ENCODE results near the gene GNAQ. TPM values are rescaled to one million over a fixed set of nuclear protein-coding genes. Genes with fewer than 3 reads are reported as not detected.

The GNAQ gene
- total RNA-seq, 1 experiment from 2014 or later: 48.6 TPM

- Histone ChIP-seq H3K79me1 (ENCODE audit: insufficient read depth, low read depth, low read length, poor library complexity, severe bottlenecking) (no peaks in the 10 kb centered on the region), H2BK5ac (ENCODE audit: insufficient read length, low read length) (no peak overlapping the region), H3K27me3 (ENCODE audit: insufficient read depth, low read length) (no peaks in the 10 kb centered on the region), H3K9ac (ENCODE audit: extremely low read depth, insufficient read length, low read length) (no peak overlapping the region), H3K18ac (ENCODE audit: insufficient read length, low read depth, low read length) (no peak overlapping the region), H3K23ac (ENCODE audit: insufficient read length, low read depth, low read length) (no peak overlapping the region), H3K4ac (ENCODE audit: low read depth, low read length) (no peak overlapping the region), H3K4me1 (ENCODE audit: insufficient read depth, low read length) (peaks cover 3% of the 10 kb centered on the region; the same call in 1 of the 2 replicates), H4K20me1 (ENCODE audit: control insufficient read depth, insufficient read depth, insufficient read length) (no peaks in the 10 kb centered on the region), H3K4me2 (ENCODE audit: insufficient read depth, insufficient read length, low read length) (no peak overlapping the region), H3T11ph (ENCODE audit: low read length) (no peak overlapping the region), H3K79me2 (ENCODE audit: insufficient read depth, low read length) (no peaks in the 10 kb centered on the region), H3K14ac (ENCODE audit: insufficient read depth, low read length) (no peak overlapping the region), H2BK15ac (ENCODE audit: low read depth, low read length) (no peak overlapping the region), H4K8ac (replicated peaks; ENCODE audit: insufficient read length, low read depth, low read length) (no peak overlapping the region), H3K27ac (ENCODE audit: insufficient read length, low read depth, low read length) (no peak overlapping the region), H4K5ac (ENCODE audit: insufficient read length, low read depth, low read length) (no peak overlapping the region), H3K23me2 (ENCODE audit: insufficient read length, low read depth, low read length, poor library complexity, severe bottlenecking) (no peaks in the 10 kb centered on the region), H3K56ac (ENCODE audit: insufficient read length, low read depth, low read length) (no peak overlapping the region), H2AFZ (ENCODE audit: low read length) (no peak overlapping the region), H2BK120ac (ENCODE audit: low read depth, low read length, poor library complexity, severe bottlenecking) (no peak overlapping the region), H4K91ac (ENCODE audit: insufficient read length, low read depth, low read length) (no peak overlapping the region), H2AK5ac (ENCODE audit: insufficient read length, low read length) (no peak overlapping the region), H2BK12ac (ENCODE audit: insufficient read length, low read depth, low read length) (no peak overlapping the region), H2BK20ac (ENCODE audit: low read depth, low read length, poor library complexity, severe bottlenecking) (no peak overlapping the region), H3K9me3 (ENCODE audit: control insufficient read depth, low read depth, low read length) (peaks cover 5% of the 10 kb centered on the region)
- Mint-ChIP-seq H3K27me3 (ENCODE audit: low read depth) (no peaks in the 10 kb centered on the region), H3K4me1 (peaks cover 30 to 33% of the 10 kb centered on the region in 2 experiments), H3K9me3 (peaks cover 24 to 33% of the 10 kb centered on the region in 2 experiments), H3K27ac (no peak overlapping the region), H3K36me3 (ENCODE audit: insufficient read depth in 1 of 3, low read depth in 3 of 3) (peaks cover 10 to 35% (median 21%) of the 10 kb centered on the region in 3 experiments), H3K4me3 (no peak overlapping the region)
- TF ChIP-seq CTCF (conservative IDR thresholded peaks at IDR 0.05): no peak
- no CpG with 5 or more reads among the region's 1 CpG for WGBS (ENCODE audit: extremely low coverage, insufficient read length, low lambda C conversion rate)
- no peak for DNase-seq
Observed at GRCh38 chr9:77710965-77711648, 320.5 kb downstream of the GNAQ start.
